GM19468 (cell line): ENCODE data around the gene REV3L.
"Not testable (repeated sequence)": the region's sequence is repeated elsewhere in the genome, so short reads cannot be mapped to it uniquely, and the experiment has no call there.

ENCODE experiments used
- ATAC-seq: cut with Tn5 transposase; IDR thresholded peaks from one replicate; pipeline ENCODE4 v1.9.1; 2021; ENCODE audit warnings: mild to moderate bottlenecking, moderate library complexity, moderate number of reproducible peaks; ENCODE audit not compliant: unreplicated experiment; ENCODE audit errors: extremely low read depth

Gene REV3L

GRCh38 chr6:111494951-111495635 is 12.1 kb upstream of the REV3L start:
- ATAC-seq: no peak

GRCh38 chr6:111492499-111492898 is 9.5 kb upstream of the REV3L start:
- ATAC-seq: no peak

GRCh38 chr6:111490067-111490466 is 7.0 kb upstream of the REV3L start:
- no peak for ATAC-seq

- ATAC-seq: peak; percentile 12
These were observed 4.6 kb upstream of the REV3L start for GRCh38 chr6:111487661-111488060.

- ATAC-seq: no peak
These were observed 3.9 kb upstream of the REV3L start for GRCh38 chr6:111486921-111487320.

- no peak for ATAC-seq
These were observed 3.5 kb upstream of the REV3L start for GRCh38 chr6:111486475-111486874.

- no peak for ATAC-seq
These were observed 2.3 kb upstream of the REV3L start for GRCh38 chr6:111485342-111485741.

GRCh38 chr6:111484633-111484930 is 1.6 kb upstream of the REV3L start:
- no peak for ATAC-seq

- ATAC-seq: peak; percentile 37
These were observed 966 bp upstream of the REV3L start for GRCh38 chr6:111483736-111484632.

GRCh38 chr6:111482188-111482958 is 645 bp downstream of the REV3L start:
- ATAC-seq: no peak

GRCh38 chr6:111481836-111482187 is 1.2 kb downstream of the REV3L start:
- ATAC-seq: no peak

- no peak for ATAC-seq
These were observed 1.8 kb downstream of the REV3L start for GRCh38 chr6:111480988-111481822.

- ATAC-seq: no peak
These were observed 4.3 kb downstream of the REV3L start for GRCh38 chr6:111478749-111479148.

- ATAC-seq: no peak
These were observed 4.9 kb downstream of the REV3L start for GRCh38 chr6:111478064-111478476.

- no peak for ATAC-seq
These were observed 5.5 kb downstream of the REV3L start for GRCh38 chr6:111477481-111477938.

GRCh38 chr6:111476061-111476460 is 7.0 kb downstream of the REV3L start:
- ATAC-seq: not testable (repeated sequence)

- no peak for ATAC-seq
These were observed 8.2 kb downstream of the REV3L start for GRCh38 chr6:111474771-111475170.

GRCh38 chr6:111474106-111474505 is 8.9 kb downstream of the REV3L start:
- no peak for ATAC-seq

GRCh38 chr6:111472933-111473435 is 10.0 kb downstream of the REV3L start:
- no peak for ATAC-seq

GRCh38 chr6:111471958-111472357 is 11.1 kb downstream of the REV3L start:
- no peak for ATAC-seq
